ENCODE results near the gene FAM50A.
A peak's percentile ranks its signal among the peaks of the same experiment; 100 is the strongest.

FAM50A gene

GRCh38 chrX:154466907-154467306 lies 23.0 kb downstream of the FAM50A start:
- DNase-seq: no peak

DNA sequence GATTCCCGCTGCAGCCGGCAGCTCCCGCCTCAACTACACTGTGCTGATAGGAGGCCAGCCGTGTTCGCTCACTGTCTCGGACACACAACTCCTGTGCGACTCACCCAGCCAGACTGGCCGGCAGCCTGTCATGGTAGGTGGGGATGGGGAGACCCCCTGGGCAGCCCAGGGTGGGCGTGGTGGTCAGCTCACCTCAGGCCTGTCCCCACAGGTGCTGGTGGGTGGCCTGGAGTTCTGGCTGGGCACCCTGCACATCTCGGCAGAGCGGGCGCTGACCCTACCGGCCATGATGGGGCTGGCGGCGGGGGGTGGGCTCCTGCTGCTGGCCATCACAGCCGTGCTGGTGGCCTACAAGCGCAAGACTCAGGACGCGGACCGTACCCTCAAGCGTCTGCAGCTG lies 23.6 kb downstream of the FAM50A start:
- DNase-seq: no peak

GRCh38 chrX:154468217-154468616 lies 24.3 kb downstream of the FAM50A start:
- DNase-seq: no peak

GRCh38 chrX:154469114-154469513 lies 25.2 kb downstream of the FAM50A start:
- DNase-seq: no peak

DNA sequence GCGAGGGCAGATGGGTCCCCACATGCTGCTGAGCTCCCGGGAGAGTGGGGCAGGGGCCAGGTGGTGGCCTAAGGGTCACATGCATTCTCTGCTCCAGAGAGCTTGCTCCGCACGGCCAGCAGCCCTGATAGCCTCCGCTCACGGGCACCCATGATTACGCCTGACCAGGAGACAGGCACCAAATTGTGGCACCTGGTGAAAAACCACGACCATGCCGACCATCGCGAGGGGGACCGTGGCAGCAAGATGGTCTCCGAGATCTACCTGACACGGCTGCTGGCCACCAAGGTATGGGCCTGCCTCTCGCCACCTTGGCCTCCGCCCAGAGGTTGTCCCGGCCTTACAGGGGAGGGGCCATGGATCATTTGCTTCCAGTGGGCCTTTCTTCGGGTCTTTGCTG lies 25.9 kb downstream of the FAM50A start:
- DNase-seq: no peak

DNA sequence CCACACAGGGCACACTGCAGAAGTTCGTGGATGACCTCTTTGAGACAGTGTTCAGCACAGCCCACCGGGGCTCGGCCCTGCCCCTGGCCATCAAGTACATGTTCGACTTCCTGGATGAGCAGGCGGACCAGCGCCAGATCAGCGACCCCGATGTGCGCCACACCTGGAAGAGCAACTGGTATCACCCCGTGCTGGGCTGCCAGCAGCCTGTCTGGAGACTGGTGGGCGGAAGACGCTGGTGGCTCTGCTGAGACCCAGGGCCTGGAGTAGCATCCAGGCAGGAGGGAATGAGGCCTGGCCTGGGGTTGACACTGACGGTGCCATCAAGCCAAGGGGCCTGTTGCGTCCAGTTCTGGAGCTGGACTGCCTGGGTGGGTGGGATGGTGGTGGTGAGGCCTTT lies 26.5 kb downstream of the FAM50A start:
- no peak for DNase-seq

- no peak for DNase-seq
Measured at GRCh38 chrX:154470914-154471568, 27.1 kb downstream of the FAM50A start.

DNA sequence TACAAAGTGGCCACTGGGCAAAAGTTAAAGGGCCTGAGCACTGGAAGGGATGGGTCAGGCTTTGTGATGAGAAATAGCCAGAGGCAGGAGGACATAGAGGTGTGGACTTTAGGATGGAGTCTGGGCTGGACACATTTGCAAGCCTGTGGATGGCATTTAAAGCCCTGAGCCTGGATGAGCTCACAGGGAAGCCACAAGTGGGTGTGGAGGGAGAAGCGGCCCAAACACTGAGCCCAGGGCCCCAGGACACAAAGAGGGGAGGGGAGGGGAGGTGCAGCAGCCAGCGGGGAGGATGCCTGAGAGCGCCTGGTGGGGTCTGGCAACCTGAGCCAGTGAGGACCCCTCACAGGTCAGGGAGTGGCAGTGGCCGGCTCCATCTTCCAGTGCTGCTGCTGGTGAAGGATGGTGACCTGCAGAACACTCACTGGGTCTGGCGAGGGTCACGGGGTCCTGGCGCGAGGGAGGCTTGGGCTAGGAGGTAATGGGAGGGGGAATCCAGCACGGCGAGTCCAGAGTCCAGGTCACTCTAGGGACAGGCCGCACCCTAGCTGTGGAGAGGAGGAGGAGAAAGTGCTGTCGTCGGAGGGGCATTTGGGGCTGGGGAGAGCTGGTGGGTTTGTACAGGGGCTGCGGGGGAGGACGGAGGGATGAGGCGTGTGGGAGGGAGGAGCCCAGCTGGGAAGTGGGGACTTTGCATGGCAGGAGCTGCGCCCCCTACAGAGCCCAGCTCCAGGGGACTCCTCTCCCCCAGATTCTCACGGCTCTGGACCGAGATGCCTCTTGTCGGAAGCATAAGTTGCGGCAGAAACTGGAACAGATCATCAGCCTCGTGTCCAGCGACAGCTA lies 28.1 kb downstream of the FAM50A start:
- DNase-seq: no peak

DNA sequence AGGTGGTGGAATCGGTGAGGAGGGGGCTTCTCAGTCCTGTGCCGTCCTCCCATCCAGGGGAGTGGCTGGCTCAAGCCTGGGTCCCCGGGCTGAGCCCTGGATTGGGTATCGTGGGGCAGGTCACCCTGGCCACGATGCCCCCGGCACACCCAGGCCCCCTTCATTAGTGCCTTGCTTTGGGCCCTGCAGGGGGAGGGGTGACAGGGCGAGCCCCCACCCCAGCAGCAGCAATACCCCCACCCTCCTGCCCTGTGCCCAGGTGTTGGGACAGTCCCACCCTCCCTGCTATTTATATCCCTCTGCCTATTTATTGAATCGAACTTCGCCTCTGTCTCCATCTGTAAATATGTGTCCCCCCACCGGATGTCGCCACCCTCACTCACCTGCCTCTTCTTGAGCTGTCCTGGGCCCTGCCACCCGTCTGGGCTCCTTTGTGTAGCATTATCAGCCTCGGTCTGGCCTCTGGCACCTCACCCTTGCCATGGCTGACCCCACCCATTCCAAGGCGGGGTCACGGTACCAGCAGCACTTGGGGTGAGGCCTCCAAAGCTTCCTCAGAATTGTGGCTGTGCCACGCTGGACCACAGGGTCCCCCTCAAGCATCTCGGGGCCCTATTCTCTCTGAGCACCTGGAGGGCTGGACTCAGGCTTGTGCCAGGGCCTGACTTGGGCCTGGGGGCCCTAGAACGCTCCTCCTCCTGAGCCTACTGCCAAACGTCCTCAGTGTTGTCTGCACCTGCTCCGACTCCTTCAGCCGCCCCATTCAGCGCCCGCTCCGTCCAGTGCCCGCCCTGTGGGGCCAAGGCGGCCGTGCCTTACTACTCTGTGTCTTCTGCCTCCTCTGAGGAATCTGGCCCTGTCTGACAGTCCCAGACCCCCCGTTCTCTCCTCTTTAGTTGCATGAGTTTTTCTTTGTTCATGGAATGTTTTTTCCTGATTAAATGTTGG lies 29.0 kb downstream of the FAM50A start:
- DNase-seq: no peak

DNA sequence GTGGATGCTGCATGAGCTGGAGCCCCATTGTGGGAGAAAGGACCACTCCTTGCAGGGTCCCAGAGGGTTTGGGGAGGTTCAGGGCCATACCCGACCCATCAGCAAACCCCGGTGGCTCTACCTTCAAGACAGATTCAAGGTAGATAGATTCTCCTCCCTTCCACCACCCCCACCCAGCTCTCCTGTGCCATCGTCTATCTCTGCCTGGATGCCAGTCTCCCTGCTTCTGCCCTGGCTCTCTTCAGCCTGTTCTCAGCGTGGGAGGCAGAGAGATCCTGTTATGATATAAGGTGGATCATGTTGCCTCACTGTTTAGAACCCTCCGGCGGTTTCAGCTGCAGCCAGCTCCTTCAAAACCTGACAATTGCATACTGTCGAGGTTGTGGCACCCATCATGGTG lies 29.7 kb downstream of the FAM50A start:
- no peak for DNase-seq

DNA sequence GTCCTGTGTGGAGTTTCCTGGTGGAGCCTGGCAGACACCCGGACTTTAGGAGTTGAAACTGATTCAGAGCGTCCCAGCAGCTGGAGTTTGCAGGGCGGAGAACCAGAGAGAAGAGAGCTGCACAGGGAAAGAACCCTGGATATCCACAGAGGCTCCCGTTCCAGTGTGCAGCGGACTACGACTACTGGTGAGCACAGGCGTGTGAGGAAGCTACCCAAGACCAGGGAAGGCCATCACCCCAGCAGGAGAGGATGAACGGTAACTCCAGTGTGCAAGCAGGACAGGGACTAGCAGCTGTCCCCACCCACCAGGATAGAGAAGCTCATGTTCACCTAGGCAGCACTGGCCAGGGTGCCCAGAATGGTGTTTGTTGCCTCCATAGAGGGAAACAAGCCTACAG lies 32.9 kb downstream of the FAM50A start:
- no peak for DNase-seq

DNA sequence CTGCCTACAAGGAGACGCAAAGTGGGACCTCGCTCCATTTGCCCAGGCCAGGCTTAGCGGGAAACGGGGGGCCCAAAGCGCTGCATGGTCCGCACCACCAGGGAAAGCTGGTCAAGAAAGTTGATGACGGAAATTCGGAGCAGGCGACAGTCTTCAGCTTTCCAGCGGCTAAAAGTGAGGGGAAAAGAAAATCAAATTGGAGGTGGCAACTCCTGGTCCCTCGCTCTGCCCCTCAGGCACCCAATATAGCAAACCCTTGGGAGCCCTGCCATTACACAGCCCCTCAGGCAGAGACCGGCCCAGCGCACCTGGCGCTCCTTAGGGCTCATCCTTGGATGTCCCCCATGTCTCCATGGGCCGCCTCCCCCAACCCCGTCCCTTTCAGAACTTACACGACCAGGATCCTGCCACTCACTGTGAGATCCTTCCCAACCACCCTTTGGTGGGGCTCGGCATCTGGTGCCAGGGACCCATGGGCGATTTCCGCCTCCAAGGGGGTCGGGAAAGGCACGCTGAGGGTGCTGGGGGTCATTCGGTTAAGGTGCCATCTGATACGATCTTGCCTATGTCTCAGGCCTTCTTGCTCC lies 34.0 kb downstream of the FAM50A start:
- DNase-seq: no peak

DNA sequence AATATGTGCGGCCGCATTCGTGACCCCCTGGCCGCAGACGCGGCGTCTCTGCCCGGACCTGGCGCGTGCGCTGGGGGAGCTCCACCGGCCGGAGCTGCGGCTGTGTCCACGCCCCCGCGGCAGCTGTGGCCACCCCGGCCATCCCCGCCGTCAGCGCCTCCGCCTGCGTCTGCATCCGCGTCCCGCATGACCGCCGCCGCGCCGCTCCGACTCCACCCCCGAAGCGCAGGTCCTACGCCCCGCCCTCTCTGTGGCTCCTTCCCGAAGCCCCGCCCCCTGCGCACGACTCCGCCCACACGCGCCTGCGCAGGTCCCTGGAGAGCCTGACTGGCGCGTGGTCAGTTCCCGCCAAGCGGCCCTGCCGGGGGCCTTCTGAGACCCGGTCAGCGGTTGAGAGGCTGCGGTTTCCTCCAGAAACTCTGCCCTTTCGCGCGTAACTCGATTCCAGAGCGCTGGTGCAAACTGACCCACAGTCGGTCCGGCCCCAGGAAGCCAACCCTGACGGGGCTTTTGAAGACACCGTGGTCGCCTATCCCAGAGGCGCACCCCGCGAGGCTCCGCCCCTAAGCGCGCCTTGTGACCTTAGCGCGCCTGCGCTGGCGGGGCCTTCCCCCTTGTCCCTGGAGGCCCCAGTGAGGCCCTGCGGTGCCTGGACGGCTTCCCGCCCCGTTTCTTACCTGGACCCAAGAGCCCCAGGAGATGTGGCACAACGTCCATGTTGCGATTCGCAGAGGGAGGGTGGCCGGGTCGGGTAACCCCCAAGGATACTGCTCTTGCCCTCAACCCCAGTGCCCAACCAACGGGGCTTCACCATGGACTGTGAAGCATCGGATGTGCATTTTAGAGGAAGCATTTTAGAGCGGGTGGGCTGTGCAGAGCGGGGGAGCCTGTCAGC lies 35.0 kb downstream of the FAM50A start, which contains the start of gene LAGE3:
LAGE3 (minus strand) TSS at position 554 of the 895 bp plus-strand sequence; CDS start at position 188, 366 bp downstream.
- DNase-seq: peak; percentile 93

- no peak for DNase-seq
Measured at GRCh38 chrX:154481195-154481594, 37.3 kb downstream of the FAM50A start.

GRCh38 chrX:154481911-154482601 lies 38.1 kb downstream of the FAM50A start:
- DNase-seq: no peak

DNA sequence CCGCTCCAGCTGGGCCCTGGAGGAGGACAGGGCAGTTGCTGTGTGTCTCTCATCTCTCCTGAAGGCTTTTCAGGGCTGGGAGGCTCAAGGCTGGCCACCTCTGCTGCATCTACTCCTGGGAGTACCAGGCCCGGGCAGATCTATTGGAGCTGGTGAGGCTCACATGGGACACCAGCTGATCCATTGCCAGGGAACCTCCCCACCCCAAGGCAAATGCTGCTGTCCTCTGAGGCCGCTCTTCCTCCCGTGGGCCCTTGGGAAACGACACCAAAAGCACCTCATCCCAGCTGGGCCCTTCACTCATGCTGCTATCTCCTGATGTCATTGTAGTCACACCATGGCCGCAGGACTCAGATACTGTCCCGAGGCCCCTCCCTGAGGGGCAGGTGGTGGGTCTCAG lies 38.8 kb downstream of the FAM50A start:
- no peak for DNase-seq

GRCh38 chrX:154483325-154483724 lies 39.4 kb downstream of the FAM50A start:
- no peak for DNase-seq

- DNase-seq: no peak
Measured at GRCh38 chrX:154484255-154485149, 40.6 kb downstream of the FAM50A start.

DNA sequence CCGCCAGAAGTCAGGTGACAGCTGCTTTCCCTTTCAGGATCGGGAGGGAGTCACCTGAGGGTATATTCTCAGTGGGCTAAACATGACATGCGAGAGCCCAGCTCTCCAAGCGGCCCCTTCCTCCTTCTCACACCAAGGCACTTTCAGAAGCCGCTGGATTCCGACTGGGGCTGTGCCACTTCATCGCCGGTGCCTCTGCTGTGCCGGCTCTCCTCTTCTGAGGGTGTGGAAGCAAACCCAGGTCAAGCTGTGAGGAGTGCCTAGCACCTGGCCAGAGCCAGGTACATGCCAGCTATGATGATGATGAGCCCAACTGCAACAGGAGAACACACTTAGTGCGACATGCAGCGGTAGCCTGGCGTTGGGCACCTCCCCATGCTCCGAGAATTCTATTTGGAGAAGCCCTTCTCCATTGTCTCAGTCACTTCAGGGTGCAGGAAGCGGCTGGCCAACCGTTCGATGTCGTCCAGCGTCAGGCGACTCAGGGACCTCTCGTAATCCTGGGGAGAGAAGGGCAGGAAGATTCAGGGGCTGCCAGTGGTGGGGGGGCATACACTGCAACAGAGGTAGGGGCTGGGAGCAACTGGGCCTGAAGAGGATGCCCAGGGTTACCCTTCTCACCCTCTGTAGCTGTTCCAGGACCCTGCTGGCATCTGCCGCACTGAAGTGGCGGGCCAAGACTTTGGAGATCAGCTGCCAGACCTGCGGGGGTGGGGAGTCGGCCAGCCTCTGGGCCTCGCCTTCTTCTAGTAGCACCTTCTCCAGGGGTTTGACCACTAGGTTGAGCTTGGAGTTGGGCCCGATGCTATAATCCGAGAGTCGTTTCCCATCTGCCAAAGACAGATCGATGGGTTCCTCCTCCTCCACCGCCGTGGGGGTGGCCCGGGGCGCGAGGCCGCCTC lies 41.5 kb downstream of the FAM50A start:
- DNase-seq: no peak
